CMK (cell line): ENCODE measurements around the gene YJEFN3.

Experiments used
- DNase-seq: peaks from one replicate; pipeline ENCODE4 v3.0.0-alpha.2; 2010; ENCODE audit warnings: low read depth

The YJEFN3 gene

DNA sequence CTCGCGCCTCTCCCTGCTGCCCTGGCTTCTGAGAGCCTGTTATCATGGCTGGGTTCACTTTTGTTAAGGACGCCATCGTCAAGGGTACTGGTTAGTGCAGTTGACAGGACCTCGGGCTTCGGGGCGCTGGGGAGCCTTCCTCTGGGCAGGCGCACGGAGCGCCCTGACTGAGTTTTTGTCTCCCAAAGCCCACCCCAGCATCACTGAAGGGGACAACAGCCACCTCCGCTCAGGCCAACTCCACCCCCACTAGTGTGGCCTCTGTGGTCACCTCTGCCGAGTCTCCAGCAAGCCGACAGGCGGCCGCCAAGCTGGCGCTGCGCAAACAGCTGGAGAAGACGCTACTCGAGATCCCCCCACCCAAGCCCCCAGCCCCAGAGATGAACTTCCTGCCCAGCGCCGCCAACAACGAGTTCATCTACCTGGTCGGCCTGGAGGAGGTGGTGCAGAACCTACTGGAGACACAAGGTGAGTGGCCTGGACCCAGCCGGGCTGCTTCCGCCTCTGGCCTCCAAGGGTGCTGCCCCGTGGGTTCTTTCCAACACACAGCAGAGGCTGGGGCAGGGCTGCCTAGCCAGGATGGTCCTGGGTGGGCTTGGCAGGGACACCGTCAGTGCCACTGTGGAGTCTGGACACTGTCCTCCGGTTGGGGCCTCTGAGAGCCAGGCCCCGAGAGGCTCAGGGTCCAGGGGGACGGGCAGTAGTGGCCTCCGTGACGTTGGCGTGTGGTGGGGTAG lies 30.3 kb upstream of the YJEFN3 start:
- no peak for DNase-seq

DNA sequence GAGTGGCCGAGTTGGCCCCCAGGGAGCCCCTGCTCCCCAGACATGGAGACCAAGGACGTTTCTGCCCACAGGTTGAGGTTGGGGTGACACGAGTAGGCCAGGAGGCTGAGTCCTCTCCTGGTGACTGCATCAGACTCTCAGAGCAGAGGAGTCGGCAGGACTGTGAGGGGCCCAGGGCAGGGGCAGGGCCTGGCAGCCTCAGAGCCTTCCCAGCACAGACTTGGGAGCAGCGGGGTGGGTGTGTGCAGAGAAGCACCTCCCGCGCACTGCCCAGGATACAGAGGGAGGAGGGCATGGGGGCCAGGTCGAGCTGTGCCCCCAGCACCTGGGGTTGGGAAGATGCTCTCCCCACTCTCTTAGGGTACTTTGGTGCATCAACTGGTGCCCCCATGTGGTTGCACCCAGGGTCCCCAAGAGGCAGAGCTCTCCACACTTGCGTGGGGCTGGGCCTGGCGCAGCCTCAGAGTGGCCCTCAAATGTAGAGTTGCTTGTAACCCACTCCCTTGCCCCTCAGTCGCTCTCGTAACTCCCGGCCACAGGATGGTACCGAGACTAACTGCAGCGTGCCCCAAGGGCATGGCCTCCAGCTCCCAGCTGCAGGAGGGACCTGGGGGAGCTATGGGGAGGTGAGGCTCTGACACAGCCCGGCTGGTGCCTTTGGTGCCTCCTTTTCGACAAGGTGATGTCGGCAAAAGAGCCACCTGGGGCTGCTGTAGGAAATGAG lies 29.3 kb upstream of the YJEFN3 start:
- no peak for DNase-seq

GRCh38 chr19:19500975-19501644 lies 27.6 kb upstream of the YJEFN3 start:
- DNase-seq: no peak

DNA sequence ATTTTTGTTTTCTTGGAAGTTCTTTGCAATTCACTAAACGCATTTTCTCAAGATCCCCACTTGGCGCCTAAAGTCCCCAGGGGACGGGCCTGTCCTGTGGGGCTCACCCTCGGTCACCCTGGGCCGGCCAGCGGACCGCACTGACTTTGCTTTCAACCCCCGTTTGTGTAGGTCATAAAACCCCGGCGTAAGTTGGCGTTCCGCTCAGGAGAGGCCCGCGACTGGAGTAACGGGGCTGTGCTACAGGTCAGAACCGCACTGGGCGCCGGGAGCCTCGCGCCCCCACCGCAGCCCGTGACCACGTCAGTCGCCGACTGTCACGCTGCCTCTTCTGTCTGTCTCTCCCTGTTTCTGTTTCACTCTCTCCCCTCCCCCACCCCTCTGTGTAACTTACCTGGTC lies 26.9 kb upstream of the YJEFN3 start:
- DNase-seq: no peak

GRCh38 chr19:19502281-19502680 lies 26.4 kb upstream of the YJEFN3 start:
- DNase-seq: no peak

DNA sequence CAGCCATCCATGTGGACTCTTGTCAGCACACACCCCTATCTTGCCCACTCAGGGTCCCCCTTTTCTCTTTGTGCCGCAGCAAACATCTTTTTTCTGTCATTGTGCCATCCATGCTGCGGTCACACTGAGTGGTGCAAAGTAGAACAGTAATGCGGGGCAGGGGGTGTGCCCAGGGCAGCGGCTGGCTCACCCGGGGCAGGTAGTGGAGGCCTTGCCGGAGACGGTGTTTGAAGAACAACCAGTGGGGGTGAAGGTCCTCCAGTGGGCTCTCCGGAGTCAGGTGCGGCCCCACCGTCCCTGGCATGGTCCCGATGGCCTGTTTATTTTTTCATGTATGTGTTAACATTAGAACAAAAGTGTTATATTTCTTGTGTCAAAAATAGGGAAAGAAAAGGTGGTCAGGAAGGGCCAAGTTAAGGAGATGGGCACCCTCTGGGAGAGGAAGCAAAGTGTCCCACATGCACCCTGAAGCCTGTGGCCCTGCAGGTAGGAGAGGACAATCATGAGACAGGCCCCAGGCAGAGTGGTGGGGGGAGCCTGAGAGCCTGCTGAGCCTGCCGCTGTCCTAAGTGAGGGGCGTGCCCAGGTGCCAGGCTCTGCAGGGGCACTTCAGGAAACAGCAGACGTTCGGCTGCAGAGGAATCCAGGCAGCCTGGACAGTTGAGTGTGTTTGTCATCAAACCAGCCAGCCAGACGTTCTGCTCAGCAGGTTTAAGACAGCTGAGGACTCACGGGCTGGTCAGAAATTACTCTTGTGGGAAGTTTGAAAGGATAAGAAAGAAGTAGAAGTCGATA lies 25.7 kb upstream of the YJEFN3 start:
- no peak for DNase-seq

DNA sequence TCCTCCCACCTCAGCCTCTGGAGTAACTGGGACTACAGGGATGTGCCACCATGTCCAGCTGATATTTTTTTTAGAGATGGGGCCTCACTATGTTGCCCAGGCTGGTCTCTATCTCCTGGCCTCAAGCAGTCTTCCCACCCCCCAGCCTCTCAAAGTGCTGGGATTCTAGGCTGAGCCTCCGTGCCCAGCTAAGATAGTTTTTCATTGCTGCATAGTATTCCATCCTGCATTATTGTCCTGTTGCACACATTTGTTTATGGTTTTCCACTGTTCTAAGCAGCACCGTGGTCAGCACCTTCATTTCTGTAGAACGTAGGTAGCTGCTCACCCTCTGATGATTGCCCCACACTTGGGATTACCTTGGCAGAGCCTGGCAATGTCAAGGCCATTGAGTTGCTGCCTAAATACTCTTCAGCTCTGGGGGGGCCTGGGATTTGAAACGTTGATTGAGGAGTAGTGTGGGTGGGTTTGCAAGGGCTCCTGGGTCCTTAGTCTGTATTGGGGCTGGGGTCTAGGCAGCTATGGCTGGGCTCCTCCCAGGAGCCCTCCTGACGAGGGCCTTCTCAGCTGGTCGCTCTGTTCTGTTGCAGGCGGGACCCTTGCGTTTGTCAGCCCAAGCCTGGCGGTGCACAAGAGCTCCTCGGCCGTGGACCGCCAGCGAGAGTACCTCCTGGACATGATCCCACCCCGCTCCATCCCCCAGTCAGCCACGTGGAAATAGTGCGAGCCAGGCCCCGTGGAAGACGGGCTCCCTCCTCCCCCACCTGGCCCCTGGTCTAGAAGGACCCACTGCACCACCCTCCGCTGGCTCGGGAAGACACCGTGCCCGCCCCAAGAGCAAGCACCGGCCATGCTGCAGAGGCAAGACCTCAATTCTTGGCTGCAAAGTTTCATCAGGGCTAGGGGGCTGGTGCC lies 23.7 kb upstream of the YJEFN3 start:
- no peak for DNase-seq

DNA sequence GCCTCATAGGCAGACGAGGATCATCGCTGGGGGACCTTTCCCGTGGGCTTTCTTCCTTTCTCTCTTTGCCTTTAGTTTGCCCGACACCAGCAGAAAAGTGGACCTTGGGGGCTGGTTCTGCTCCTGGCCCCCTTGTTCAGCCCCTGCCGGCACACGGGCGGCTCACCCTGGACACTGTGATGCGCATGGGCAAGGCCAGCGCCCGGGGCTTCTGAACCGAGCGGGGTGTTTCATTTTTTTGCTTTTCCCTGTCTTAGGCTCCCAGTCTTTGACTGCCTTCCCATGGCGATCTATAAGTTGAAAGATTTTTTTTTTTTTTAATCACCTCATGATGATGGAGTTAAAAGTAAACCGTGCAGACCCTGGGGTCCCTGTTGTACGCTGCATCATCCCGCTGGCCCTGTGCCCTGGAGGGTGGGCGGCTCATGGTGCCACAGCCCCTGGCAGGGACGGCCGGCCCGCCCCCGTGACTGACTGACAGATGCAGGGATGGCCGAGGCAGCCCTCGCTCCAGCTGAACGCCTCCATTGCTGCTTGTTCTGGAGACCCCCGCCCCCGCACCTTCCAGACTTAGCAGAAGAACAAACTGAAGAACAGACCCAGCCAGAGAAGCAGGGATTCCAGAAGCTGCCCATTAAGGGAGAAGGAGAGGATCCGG lies 22.9 kb upstream of the YJEFN3 start:
- no peak for DNase-seq

DNA sequence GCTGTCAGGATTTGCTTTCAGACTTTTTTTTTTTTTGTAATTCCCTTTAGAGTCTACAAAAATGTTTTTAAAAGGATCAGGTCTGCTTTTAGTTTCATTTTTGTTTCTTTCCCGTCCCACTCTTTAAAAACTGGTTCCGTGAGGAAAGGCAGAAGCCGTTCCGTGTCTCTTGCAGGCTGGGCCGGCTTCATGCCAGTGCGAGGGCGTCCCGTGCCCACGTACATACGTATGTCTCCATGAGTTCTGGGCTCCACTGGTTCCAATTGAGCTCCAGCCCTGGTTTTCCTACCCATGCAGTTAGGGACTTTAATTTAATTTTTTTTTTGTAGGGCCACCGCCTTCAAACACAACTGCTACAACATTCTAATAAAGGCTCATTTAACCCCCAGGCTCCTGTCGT lies 22.1 kb upstream of the YJEFN3 start:
- no peak for DNase-seq

GRCh38 chr19:19507354-19507753 lies 21.4 kb upstream of the YJEFN3 start:
- DNase-seq: no peak

DNA sequence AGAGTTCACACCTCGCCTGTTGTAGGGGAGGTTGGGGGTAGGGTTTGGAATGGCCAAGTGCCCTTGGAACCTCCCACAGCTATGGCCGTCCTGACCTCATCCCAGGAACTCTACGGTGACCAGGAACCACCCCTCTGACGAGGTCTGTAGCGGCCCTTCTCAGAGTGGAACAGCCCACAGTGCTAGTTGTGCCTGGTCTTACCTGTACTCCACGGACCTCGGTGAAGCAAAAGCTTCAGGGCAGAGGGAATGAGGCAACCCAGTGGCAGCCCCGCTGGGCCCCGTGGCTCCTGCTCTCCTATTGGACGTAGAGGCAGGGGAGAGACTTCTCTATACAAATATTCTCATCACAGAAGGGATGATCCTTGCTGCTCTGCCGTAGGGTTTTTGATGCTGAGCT lies 20.5 kb upstream of the YJEFN3 start:
- no peak for DNase-seq

- DNase-seq: no peak
Observed at GRCh38 chr19:19510432-19510831, 18.3 kb upstream of the YJEFN3 start.

DNA sequence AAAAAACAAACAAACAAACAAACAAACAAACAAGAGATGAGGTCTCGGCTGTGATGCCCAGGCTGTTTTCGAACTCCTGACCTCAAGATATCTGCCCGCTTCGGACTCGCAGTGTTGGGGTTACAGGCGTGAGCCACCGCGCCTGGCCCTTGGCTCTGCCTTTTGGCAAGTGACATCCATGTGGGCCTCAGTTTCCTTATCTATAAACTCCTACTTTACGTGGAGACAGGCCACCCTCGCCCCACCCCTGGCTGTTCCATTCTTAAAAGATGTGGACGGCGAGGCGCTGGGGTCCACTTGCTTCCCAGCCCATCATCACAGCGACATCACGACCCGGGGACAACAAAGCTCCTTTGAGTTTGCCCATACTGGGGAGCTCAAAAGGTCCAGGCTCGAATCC lies 15.0 kb upstream of the YJEFN3 start:
- DNase-seq: no peak

DNA sequence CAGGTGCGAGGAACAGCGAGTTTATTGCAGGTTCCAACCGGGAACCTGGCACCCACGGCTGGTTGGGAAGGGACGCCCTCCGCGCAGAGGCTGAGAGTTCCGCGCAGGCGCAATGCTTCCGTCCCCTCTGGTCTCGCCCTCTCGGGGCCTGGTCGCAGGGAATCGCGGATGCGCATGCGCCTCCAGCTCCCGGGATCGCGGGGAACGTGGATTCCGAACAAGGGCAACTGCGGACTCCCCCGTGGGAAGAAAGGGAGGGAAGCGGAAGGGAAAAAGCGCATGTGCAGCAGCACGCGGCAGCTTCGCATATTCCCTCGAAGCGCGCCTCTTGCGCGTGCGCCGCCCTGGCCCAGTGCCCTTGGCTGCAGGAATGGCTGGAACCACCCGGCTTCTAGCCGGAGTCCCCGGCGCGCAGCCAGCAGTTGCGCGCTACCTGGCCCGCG lies 14.5 kb upstream of the YJEFN3 start:
- no peak for DNase-seq

DNA sequence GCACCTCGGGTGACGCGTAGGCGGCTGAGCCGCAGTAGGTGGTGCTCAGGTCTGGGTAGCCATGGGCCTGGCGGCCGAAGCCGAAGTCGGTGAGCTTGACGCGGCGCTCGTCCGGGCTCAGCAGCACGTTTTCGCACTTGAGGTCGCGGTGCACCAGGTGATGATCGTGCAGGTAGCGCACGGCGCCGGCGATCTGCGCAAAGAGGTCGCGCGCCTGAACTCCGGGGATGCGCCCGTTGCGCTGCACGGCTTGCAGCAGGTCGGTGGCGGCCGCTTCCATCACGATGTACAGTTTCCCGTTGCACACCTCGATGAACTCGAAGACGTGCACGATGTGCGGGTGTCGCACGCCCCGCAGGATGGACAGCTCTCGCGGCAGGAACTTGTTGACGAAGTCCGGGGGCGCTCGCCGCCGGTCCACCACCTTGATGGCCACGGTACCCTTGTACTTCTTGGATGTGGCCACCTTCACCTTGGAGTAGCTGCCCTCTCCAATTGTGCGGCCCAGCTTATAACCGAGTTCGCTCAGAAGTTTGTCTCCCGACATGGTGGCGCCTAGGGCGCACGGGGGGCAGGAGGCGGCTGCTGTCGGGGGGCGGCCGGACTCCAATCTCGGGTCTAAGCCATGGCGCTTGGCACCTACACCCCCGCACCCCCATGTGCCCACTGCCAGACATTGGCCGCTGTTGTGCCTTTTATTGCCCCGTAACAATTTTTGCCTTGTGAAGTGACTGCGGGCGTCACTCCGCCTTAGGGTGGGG lies 13.7 kb upstream of the YJEFN3 start, which contains the start of gene TSSK6:
Gene TSSK6, minus strand, starts transcription at position 668 of the 761 bp plus-strand sequence. Its CDS starts 121 bp downstream, at position 547.
- DNase-seq: no peak

- DNase-seq: peak; percentile 91
Observed at GRCh38 chr19:19515642-19516519, 12.8 kb upstream of the YJEFN3 start, which contains the start of gene NDUFA13. Gene NDUFA13, plus strand, starts transcription at chr19:19516225. Its CDS starts 14 bp downstream, at chr19:19516239.

- DNase-seq: no peak
Observed at GRCh38 chr19:19517235-19517619, 11.5 kb upstream of the YJEFN3 start.

- no peak for DNase-seq
Observed at GRCh38 chr19:19520989-19521388, 7.7 kb upstream of the YJEFN3 start.

DNA sequence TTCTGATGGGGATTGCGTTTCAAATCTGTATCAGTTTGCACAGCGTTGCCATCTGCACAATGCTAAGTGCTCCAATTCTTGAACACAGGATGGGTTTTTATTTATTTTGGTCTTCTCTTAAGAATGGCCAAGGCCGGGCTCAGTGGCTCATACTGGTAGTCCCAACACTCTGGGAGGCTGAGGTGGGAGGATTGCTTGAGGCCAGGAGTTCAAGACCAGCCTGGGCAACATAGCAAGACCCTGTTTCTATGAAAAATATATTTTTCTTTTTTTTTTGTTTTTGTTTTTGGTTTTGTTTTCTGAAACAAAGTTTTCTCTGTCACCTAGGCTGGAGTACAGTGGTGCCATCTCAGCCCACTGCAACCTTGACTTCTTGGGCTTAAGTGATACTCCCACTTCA lies 5.5 kb upstream of the YJEFN3 start:
- no peak for DNase-seq
